Heart left ventricle (tissue), 13 donors: ENCODE results near the gene ANKRD37.

Experiments used
- POLR2A ChIP-seq, 2 donors: fragments of 450-650 bp; IDR thresholded peaks; one replicate each; pipeline ENCODE4 v1.6.1; 2017; ENCODE audit warnings: antibody characterized with exemption in 2 of 2, mild to moderate bottlenecking in 2 of 2, moderate library complexity in 2 of 2
- TF ChIP-seq, protein P1 (sequence below), 12 donors: fragments of 200-600 bp; sonication (generic) in 4 of 12; IDR thresholded peaks; one replicate each; pipeline versions ENCODE4 v1.5.0 to v1.8.0; 2018 to 2022; ENCODE audit warnings: antibody characterized with exemption in 12 of 12, mild to moderate bottlenecking in 5 of 12
- donor health status: ischemic (EF 13 %, LVEDD 7.1; RV severe dilation, severe dysfunction).
- donor health status: DM: no; HTN: yes; CAD: no.
- donor health status: DM: no; HTN: no; CAD: no.
- donor health status: ischemic (EF 25% LVEDD 6.9; RV normal size, moderate dysfunction).
- donor health status: ischemic (EF 25% LVEDD 5.7; RV mildly dilated, moderate dysfunction).
- donor health status: ischemic (EF 35%, LVEDD 5.7; RV mildly dilated, moderate dysfunction).
- donor health status: nonischemic (EF 11% LVEDD 7.7; RV severe dilation, severe dysfunction).
- donor health status: DM: yes; HTN: yes; CAD: no.
- donor health status: PGD.
- donor health status: ischemic (EF 29% LVEDD 5.4; RV normal size, mild dysfunction).
- donor health status: nonischemic (EF 23%, LVEDD 6.1; RV moderate dilation, normal function).

GRCh38 chr4:185405296-185405999 lies 8.8 kb downstream of the ANKRD37 start:
- TF ChIP-seq, protein P1, sequence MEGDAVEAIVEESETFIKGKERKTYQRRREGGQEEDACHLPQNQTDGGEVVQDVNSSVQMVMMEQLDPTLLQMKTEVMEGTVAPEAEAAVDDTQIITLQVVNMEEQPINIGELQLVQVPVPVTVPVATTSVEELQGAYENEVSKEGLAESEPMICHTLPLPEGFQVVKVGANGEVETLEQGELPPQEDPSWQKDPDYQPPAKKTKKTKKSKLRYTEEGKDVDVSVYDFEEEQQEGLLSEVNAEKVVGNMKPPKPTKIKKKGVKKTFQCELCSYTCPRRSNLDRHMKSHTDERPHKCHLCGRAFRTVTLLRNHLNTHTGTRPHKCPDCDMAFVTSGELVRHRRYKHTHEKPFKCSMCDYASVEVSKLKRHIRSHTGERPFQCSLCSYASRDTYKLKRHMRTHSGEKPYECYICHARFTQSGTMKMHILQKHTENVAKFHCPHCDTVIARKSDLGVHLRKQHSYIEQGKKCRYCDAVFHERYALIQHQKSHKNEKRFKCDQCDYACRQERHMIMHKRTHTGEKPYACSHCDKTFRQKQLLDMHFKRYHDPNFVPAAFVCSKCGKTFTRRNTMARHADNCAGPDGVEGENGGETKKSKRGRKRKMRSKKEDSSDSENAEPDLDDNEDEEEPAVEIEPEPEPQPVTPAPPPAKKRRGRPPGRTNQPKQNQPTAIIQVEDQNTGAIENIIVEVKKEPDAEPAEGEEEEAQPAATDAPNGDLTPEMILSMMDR (IDR thresholded peaks at IDR 0.05) = no peak
- no peak for TF ChIP-seq POLR2A (IDR thresholded peaks at IDR 0.05)
